HepG2 (cell line): ENCODE data around the gene CALML4. TPM values are rescaled to one million over a fixed set of nuclear protein-coding genes. Genes with fewer than 3 reads are reported as not detected.

Experiments used
- EED ChIP-seq: sonication (generic); formaldehyde crosslinking; IDR thresholded peaks from 2 replicates; pipeline ENCODE4 v1.5.0; 2020; ENCODE audit warnings: mild to moderate bottlenecking, missing genetic modification reagents
- FOXA1 ChIP-seq, 2 experiments: fragments of 450-650 bp in 1 of 2; sonication (generic) in 1 of 2; formaldehyde crosslinking in 1 of 2; IDR thresholded peaks; 2 replicates each; pipeline versions ENCODE4 v1.4.0 to v1.6.1; 2016 to 2020; ENCODE audit warnings: missing genetic modification reagents in 1 of 2
- GTF3A ChIP-seq: sonication (generic); formaldehyde crosslinking; conservative IDR thresholded peaks from 2 replicates; pipeline ENCODE4 v1.4.0; 2020; ENCODE audit warnings: mild to moderate bottlenecking, missing genetic modification reagents
- IKZF4 ChIP-seq: sonication (generic); formaldehyde crosslinking; IDR thresholded peaks from 2 replicates; pipeline ENCODE4 v1.5.1; 2020; ENCODE audit warnings: borderline replicate concordance, mild to moderate bottlenecking, low read depth, missing genetic modification reagents; ENCODE audit errors: not compliant biosample characterization
- MED1 ChIP-seq: sonication (generic); formaldehyde crosslinking; IDR thresholded peaks from 2 replicates; pipeline ENCODE4 v1.4.0; 2020; ENCODE audit warnings: missing genetic modification reagents
- NFKB2 ChIP-seq: sonication (generic); formaldehyde crosslinking; IDR thresholded peaks from 2 replicates; pipeline ENCODE4 v1.4.0; 2020; ENCODE audit warnings: missing genetic modification reagents, borderline replicate concordance
- NR2F2 ChIP-seq: IDR thresholded peaks from 2 replicates; pipeline ENCODE4 v1.6.1; 2012; ENCODE audit warnings: low read depth, inconsistent platforms, borderline replicate concordance
- PAX8 ChIP-seq: sonication (generic); formaldehyde crosslinking; IDR thresholded peaks from 2 replicates; pipeline ENCODE4 v1.8.0; 2022; ENCODE audit warnings: mild to moderate bottlenecking, missing genetic modification reagents, borderline replicate concordance
- PTBP1 ChIP-seq: fragments of 200-400 bp; formaldehyde crosslinking; IDR thresholded peaks from 2 replicates; pipeline ENCODE4 v1.6.1; 2018; ENCODE audit warnings: low read length, low read depth; ENCODE audit not compliant: poor library complexity, severe bottlenecking
- RAD21 ChIP-seq: fragments of 450-650 bp; formaldehyde crosslinking; IDR thresholded peaks from 2 replicates; pipeline ENCODE4 v1.5.0; 2020; ENCODE audit warnings: mild to moderate bottlenecking
- RFXANK ChIP-seq: IDR thresholded peaks from 2 replicates; pipeline ENCODE4 v1.6.1; 2016
- SMYD3 ChIP-seq: sonication (generic); formaldehyde crosslinking; IDR thresholded peaks from 2 replicates; pipeline ENCODE4 v1.8.1; 2023; ENCODE audit warnings: mild to moderate bottlenecking, missing genetic modification reagents
- SNAPC2 ChIP-seq: sonication (generic); formaldehyde crosslinking; IDR thresholded peaks from 2 replicates; pipeline ENCODE4 v1.8.1; 2022; ENCODE audit warnings: mild to moderate bottlenecking, missing genetic modification reagents
- SOX6 ChIP-seq, 2 experiments: fragments of 450-650 bp in 1 of 2; sonication (generic) in 1 of 2; formaldehyde crosslinking in 1 of 2; IDR thresholded peaks; 2 replicates each; pipeline versions ENCODE4 v1.4.0 to v1.6.1; 2017 to 2020; ENCODE audit warnings: antibody characterized with exemption in 1 of 2, mild to moderate bottlenecking in 1 of 2, missing genetic modification reagents in 1 of 2
- THAP9 ChIP-seq: sonication (generic); formaldehyde crosslinking; IDR thresholded peaks from 2 replicates; pipeline ENCODE4; 2020; ENCODE audit warnings: missing genetic modification reagents, mild to moderate bottlenecking, borderline replicate concordance
- TIGD3 ChIP-seq: sonication (generic); formaldehyde crosslinking; IDR thresholded peaks from 2 replicates; pipeline ENCODE4 v1.5.1; 2020; ENCODE audit warnings: mild to moderate bottlenecking, missing genetic modification reagents, borderline replicate concordance
- ZFP1 ChIP-seq: IDR thresholded peaks from 2 replicates; pipeline ENCODE4 v1.6.1; 2016
- ZMAT3 ChIP-seq: sonication (generic); formaldehyde crosslinking; conservative IDR thresholded peaks from 2 replicates; pipeline ENCODE4 v1.7.0; 2021; ENCODE audit warnings: missing genetic modification reagents
- ZNF326 ChIP-seq: sonication (generic); formaldehyde crosslinking; IDR thresholded peaks from 2 replicates; pipeline ENCODE4 v1.4.0; 2020; ENCODE audit warnings: missing genetic modification reagents, borderline replicate concordance
- ZNF343 ChIP-seq: sonication (generic); formaldehyde crosslinking; IDR thresholded peaks from 2 replicates; pipeline ENCODE4 v1.4.0; 2020; ENCODE audit warnings: mild to moderate bottlenecking, missing genetic modification reagents
- ZNF607 ChIP-seq: sonication (generic); formaldehyde crosslinking; IDR thresholded peaks from 2 replicates; pipeline ENCODE4 v1.5.1; 2020; ENCODE audit warnings: missing genetic modification reagents, mild to moderate bottlenecking, borderline replicate concordance
- polyA plus RNA-seq, 8 experiments: library from polyadenylated mRNA; depleted of rRNA in 3 of 8; stranded (reverse) in 7 of 8; unstranded in 1 of 8; fragments of >200 nt; fragmentation: Illumina TruSeq in 4 of 8; extraction: Trizol in 4 of 8; gene quantifications; 2 replicates each; pipeline versions ENCODE4 v1.2.1 to v1.2.3, GENCODE V29; 2011 to 2016; ENCODE audit warnings: low read depth in 4 of 8, missing spikeins in 1 of 8, mixed read lengths in 1 of 8; ENCODE audit not compliant: insufficient read depth in 1 of 8
- total RNA-seq, 5 experiments: library from RNA; depleted of rRNA; stranded (reverse); fragments of >200 nt; fragmentation: Illumina TruSeq; extraction: Trizol; gene quantifications; 2 replicates each; pipeline ENCODE4 v1.2.3, GENCODE V29; 2016; ENCODE audit warnings: low read depth in 1 of 5
- TF ChIP-seq, protein P1 (sequence below): sonication (generic); formaldehyde crosslinking; IDR thresholded peaks from 2 replicates; pipeline ENCODE4 v1.8.1; 2023; ENCODE audit warnings: mild to moderate bottlenecking, missing genetic modification reagents

CALML4 gene
- total and polyA plus RNA-seq, 2 of the 13 experiments (the other 11 are each of a cell fraction or from before 2014, with no cell fraction given), result 3.6 to 8.7 TPM

DNA sequence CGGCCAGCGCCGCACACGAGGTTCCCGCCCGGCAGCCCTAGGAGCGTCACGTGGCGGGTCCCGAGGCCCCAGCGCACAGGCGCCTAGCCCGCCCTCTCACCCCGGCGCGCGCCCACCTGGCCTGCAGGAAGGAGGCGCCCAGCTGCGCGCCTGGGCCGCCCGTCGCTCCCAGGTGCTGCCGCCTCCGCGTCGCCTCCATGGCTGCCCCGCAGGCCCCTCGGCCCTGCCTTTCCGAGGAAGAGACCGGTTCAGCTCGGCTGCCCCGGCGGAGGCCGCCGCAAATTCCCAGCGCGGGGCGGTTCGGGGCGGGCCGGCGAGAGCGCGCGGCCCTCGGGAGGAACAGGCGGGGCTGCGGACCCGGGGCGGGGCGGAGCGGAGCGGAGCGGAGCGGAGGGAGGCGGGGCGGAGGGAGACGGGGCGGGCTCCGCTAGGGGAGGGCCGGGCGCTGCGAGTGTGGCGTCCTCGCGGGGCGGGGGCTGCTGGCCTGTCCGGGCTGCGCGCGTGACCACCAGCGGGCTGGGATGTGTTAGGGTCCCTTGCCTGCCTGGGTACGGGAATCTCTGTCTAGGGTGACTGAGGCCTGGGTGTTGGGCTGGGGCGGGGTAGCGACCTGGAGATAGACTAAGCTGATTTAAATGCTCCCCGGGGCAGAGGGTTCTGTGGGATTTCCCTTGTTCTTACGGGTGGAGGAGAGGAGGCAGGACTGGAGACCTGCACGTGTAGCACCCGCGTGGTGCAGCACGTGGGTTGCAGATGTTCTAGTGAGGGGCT, 24.4 kb upstream of the CALML4 start, which contains the start of gene CLN6 (continued):
- TF ChIP-seq ZFP1 (CRISPR knock-in tag) (no peak), IKZF4 (peak; percentile 87), TIGD3 (no peak), PTBP1 (no peak), GTF3A (CRISPR knock-in tag) (no peak), SNAPC2 (no peak), SMYD3 (CRISPR knock-in tag) (no peak), RAD21 (CRISPR knock-in tag) (peak; percentile 42; the same call in 1 of the 2 replicates), ZNF343 (no peak), PAX8 (CRISPR knock-in tag) (no peak; the same call in 1 of the 2 replicates), ZNF607 (CRISPR knock-in tag) (peak; percentile 95), NFKB2 (peak; percentile 63; the same call in 1 of the 2 replicates), MED1 (CRISPR knock-in tag) (0 out of 2 replicates have a peak, but pooled peaks have one; percentile 5), RFXANK (CRISPR knock-in tag) (peak; percentile 43; the same call in 1 of the 2 replicates), EED (CRISPR knock-in tag) (no peak; the same call in none of the 2 replicates), THAP9 (CRISPR knock-in tag) (peak; percentile 44), ZMAT3 (CRISPR knock-in tag) (peak; percentile 94), SOX6 (IDR thresholded peaks at IDR 0.05) (no peak), SOX6 (CRISPR knock-in tag; IDR thresholded peaks at IDR 0.05) (no peak), NR2F2 (peak; percentile 11; the same call in 1 of the 2 replicates), FOXA1 (IDR thresholded peaks at IDR 0.05) (no peak), FOXA1 (CRISPR knock-in tag; IDR thresholded peaks at IDR 0.05) (no peak), ZNF326 (CRISPR knock-in tag) (no peak)
- TF ChIP-seq, protein P1, sequence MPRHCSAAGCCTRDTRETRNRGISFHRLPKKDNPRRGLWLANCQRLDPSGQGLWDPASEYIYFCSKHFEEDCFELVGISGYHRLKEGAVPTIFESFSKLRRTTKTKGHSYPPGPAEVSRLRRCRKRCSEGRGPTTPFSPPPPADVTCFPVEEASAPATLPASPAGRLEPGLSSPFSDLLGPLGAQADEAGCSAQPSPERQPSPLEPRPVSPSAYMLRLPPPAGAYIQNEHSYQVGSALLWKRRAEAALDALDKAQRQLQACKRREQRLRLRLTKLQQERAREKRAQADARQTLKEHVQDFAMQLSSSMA (CRISPR knock-in tag), result no peak
